GM12873 (cell line): ENCODE measurements around the gene ROBO2.

Source experiments
- CTCF ChIP-seq: IDR thresholded peaks from 2 replicates; pipeline ENCODE4 v1.5.1; 2012; ENCODE audit warnings: low read depth, mild to moderate bottlenecking, moderate library complexity, low read length, control low read depth; ENCODE audit not compliant: insufficient read depth; ENCODE audit errors: missing control alignments

The ROBO2 gene

GRCh38 chr3:77372634-77373346 is 332.9 kb downstream of the ROBO2 start:
- no peak for TF ChIP-seq CTCF

- no peak for TF ChIP-seq CTCF
These were observed 333.7 kb downstream of the ROBO2 start for GRCh38 chr3:77373619-77374018.

GRCh38 chr3:77376511-77376910 is 336.6 kb downstream of the ROBO2 start:
- no peak for TF ChIP-seq CTCF

- no peak for TF ChIP-seq CTCF
These were observed 337.8 kb downstream of the ROBO2 start for GRCh38 chr3:77377717-77378116.

GRCh38 chr3:77380136-77380535 is 340.2 kb downstream of the ROBO2 start:
- TF ChIP-seq CTCF = no peak

GRCh38 chr3:77381431-77381830 is 341.5 kb downstream of the ROBO2 start:
- no peak for TF ChIP-seq CTCF

GRCh38 chr3:77392181-77392580 is 352.3 kb downstream of the ROBO2 start:
- no peak for TF ChIP-seq CTCF
